ENCODE results near the gene MYO1B.

DNA sequence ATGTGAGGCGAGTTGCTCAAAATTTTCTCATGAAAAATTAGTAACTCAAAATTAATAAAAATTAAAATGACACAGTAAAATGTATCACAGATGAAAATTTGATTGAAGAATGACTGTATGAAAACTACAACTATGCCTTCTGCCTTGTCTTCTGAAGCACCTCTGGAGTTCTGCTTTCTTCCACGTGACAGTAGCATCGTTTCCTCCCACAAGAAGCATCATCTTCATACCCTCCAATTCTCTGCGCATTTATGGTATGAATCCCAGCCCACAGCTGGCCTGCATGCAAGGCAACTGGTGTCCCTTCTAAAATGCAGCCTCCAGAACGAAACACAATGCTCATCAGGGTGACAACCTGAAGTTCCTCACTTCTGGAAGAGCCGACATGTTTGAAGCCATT lies 189.9 kb downstream of the MYO1B start:
- TF ChIP-seq SUZ12 (IDR thresholded peaks at IDR 0.05; ENCODE audit: extremely low read depth, insufficient read depth, insufficient read length) (no peak), YY1 (IDR thresholded peaks at IDR 0.05; ENCODE audit: insufficient read depth, insufficient read length) (no peak)
